Vagina (tissue), 2 donors: ENCODE results near the gene ADI1.

ENCODE experiments used
- POLR2A ChIP-seq, 2 donors: fragments of 450-650 bp; IDR thresholded peaks; one replicate each; pipeline ENCODE4 v1.6.1; 2017; ENCODE audit warnings: antibody characterized with exemption in 2 of 2, mild to moderate bottlenecking in 2 of 2, moderate library complexity in 2 of 2
- TF ChIP-seq, protein P1 (sequence below), 3 experiments: fragments of 450-650 bp in 2 of 3; fragments of 200-600 bp in 1 of 3; sonication (generic) in 1 of 3; IDR thresholded peaks; one replicate each; pipeline ENCODE4 v1.5.1; 2017 to 2019; ENCODE audit warnings: antibody characterized with exemption in 3 of 3, mild to moderate bottlenecking in 2 of 3, moderate library complexity in 2 of 3

DNA sequence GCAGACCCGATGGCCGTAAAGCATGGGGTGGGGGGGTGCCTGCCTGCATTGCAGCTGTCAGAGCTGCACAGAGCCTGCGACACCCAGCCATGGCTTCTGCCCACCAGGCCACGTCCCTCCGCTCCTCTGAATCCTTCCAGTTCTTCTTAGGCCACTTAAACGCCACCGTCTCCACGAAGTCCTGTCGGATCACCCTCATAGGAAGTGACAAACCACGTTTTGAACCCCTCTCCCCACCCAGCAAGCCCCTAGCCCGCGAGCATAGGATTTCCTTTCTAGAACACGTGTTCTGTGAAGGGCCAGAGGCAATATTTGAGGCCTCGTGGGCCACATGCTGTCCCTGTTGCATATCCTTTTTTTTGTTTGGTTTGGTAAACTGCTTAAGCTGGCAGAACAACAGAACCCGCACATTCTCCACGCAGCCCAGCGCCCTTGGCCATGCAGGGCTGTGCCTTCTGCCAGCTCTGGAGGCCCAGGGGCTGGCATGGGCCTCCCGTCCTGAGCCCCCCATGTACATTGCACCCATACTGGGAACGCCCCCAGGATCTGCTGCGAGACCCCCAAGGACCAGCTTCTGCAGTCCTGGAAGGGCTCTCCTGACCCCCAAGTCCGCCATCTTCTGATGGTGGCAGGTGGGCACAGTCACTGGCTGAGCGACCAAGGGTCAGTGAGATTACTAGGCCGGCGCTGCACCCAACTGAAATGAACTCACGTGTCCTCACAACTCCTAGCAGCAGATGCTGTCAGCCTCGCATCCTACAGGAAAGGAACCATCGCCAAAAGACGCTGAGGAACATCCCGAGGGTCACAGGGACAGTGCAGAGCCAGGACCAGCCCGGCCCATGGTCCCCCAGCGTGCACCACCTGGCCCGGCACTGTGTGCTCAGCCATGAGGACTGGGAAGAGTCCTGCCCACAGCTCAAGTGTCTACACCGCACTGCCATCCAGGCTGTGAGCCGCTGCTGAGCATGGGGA is 35.1 kb downstream of the ADI1 start:
- TF ChIP-seq, protein P1, sequence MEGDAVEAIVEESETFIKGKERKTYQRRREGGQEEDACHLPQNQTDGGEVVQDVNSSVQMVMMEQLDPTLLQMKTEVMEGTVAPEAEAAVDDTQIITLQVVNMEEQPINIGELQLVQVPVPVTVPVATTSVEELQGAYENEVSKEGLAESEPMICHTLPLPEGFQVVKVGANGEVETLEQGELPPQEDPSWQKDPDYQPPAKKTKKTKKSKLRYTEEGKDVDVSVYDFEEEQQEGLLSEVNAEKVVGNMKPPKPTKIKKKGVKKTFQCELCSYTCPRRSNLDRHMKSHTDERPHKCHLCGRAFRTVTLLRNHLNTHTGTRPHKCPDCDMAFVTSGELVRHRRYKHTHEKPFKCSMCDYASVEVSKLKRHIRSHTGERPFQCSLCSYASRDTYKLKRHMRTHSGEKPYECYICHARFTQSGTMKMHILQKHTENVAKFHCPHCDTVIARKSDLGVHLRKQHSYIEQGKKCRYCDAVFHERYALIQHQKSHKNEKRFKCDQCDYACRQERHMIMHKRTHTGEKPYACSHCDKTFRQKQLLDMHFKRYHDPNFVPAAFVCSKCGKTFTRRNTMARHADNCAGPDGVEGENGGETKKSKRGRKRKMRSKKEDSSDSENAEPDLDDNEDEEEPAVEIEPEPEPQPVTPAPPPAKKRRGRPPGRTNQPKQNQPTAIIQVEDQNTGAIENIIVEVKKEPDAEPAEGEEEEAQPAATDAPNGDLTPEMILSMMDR (IDR thresholded peaks at IDR 0.05): no peak
- no peak for TF ChIP-seq POLR2A (IDR thresholded peaks at IDR 0.05)
